Stimulated activated CD8-positive, alpha-beta memory T cell treated with anti-CD3 and anti-CD28 coated beads, Interleukin-15, amount 100 ng/mL, for 48 hours (primary cell): ENCODE measurements around the gene NR3C2.

Experiments used
- DNase-seq, 2 donors: peaks; one replicate each; pipeline ENCODE4 v3.0.0-alpha.2; 2020; ENCODE audit warnings: low read depth in 2 of 2

NR3C2 gene

GRCh38 chr4:148312956-148313490, 129.2 kb downstream of the NR3C2 start:
- DNase-seq: no peak

DNA sequence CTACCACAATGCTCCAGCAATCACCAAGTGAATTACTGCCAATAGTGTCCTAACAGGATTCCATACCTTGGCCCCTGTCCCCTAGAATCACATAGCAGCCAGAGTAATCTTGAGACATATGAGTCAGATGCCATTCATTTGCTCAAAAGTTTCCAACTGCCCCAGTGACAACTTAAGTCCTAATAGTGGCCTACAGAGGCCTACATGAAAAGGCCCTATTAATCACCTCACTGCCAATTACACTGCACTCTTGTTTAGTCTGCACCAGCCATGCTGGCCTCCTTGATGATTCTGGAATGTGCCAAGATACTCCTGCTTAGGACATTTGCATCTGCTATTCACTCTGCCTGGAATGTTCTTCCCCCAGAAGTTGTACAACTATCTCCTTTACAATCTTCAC, 130.7 kb downstream of the NR3C2 start:
- DNase-seq: no peak

DNA sequence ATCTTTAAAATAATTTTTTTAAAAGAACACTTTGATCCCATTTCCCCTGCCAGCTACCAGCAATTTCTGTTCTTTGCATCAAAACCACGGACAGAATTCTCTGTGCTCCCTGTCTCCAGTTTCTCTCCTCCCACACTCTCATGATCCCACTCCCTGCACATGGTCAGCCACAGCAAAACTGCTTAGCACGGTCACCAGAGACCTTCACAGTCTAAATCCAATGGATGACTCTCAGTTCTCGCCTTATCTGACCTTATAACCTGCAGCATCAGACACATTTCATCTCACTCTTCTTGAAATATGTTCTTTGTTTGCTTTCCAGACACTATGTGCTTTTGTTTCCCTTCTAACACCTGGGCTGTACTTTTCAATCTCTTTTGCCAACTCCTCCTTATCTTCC, 131.5 kb downstream of the NR3C2 start:
- DNase-seq: no peak

DNA sequence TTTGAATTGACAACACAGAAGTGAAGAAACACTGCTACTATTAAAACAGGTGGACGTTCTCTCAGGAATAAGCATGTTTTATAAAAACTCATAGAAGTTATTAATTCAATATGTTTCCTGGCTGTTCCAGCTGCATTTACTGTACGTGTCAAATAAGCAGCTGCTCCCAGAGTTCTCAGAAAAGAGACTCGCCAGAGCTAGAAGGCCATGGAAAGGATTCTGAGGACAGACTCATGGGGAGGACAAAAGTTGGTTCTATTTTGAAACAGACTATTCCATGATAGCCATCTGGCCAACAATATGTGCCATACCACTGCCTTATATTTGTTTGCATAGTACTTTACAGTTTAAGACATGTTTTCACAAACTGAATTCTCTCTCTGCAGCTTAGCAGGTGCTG, 136.5 kb downstream of the NR3C2 start:
- DNase-seq: no peak

- DNase-seq: no peak
These were observed 139.8 kb downstream of the NR3C2 start for GRCh38 chr4:148302416-148302815.

GRCh38 chr4:148300877-148301276, 141.3 kb downstream of the NR3C2 start:
- no peak for DNase-seq

DNA sequence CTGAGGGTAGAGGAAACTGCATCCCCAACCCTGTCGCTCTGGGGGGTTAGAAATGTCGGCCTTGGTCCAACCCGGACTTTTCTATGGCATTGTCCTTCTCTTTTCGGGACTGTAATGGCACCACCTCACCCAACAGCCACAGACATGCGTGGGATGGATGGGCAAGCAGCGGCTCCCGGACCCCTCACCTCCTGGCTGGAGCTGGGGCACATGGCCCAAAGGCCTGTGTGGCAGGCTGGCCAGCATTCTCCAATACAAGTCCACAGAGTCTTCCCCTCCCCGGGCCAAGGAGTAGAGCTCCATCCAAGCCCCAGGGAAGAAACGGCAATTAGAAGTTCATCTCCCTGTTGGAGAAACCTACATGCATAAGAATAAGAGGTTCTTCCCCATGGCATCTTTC, 142.9 kb downstream of the NR3C2 start:
- no peak for DNase-seq

DNA sequence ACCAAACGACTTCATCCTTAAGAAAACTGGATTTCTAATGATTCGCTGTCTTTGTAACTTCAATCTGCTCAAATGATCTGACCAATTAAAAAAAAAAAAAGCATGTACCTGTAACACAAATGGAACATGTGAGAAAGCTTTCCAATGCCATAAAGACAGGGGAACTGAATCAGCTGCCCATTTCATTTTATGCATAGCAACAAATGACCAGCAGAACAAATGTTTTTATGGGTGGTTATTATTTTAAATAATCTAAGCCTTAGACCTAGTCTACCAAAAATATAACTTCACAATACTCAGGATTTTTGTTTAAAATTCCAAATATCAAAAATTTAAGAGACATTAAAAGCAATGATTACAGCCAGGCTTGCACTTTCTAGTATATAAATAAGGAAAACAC, 145.7 kb downstream of the NR3C2 start:
- DNase-seq: no peak

GRCh38 chr4:148295642-148296041, 146.6 kb downstream of the NR3C2 start:
- DNase-seq: no peak

DNA sequence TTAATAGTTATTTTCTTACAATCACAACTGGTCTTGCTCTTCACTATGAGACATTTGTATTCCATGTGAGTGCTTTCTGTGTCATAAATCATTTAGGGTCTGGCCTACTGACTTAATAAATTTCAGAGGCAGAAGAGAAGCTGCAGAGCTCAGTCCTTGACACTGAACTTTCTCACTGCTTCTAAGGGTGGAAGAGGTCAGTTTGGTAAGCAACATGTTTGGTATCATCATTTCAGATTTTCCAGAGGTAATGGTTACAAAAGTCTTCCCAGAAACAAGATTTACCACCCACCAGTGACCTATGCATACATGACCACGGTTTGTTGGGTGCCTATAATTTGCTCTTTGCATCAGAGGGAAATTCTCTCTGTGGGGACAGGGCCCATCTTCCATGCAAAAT, 148.6 kb downstream of the NR3C2 start:
- no peak for DNase-seq

GRCh38 chr4:148292686-148293085, 149.5 kb downstream of the NR3C2 start:
- no peak for DNase-seq

- no peak for DNase-seq
These were observed 152.5 kb downstream of the NR3C2 start for GRCh38 chr4:148289740-148290139.

- no peak for DNase-seq
These were observed 153.8 kb downstream of the NR3C2 start for GRCh38 chr4:148288448-148288847.

DNA sequence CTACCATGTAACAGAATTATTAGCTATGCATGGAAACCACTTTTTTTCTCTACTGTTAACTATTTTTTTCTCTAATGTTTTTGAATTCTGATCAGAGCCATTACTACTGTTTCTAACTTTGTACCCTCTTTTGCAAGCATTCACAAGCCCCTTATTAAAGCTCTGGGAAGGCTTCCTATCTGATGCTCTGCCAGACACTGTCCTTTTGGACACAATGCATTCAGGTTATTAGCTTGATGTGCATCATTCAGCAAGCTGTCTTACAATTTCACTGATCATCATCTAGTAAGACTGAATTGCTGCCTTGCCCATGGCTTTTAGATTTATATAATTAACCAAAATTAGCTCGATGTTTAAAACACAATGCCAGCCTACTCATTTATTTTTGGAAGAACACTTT, 155.1 kb downstream of the NR3C2 start:
- no peak for DNase-seq

DNA sequence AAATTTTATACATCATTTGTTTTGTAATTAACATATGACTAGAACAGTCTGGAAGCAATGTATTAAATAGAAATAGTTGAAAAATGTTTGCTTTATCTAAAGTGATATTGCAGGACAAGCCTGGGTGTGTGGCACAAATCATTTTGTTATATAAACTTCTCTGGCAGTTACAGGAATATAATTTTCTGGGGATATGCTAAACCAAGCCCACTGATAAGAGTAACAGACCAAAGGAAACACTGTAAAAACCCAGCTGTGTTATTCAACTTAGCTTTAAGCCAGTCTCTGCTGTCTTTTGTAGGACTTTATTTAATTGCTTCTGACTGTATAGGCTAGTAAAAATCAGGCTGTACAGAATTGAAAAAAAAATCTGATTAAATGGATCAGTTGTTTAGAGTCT, 156.2 kb downstream of the NR3C2 start:
- DNase-seq: no peak

DNA sequence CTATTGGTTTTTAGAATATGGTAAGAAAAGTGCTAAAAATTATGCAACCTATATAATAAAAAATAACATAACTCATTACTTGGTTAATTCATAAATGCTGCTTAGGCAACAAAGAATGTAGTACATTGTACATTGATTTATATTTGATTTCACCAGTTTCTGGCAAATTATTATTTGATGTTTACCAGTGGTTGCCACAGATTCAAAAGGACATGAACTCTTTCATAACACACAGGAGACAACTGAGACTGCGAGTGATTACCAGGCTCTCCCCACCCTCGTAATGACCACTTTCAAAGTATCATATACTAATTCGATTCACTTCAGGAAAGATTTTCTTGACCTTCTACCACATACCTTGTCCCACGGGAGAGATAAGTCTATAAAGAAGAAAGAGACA, 158.5 kb downstream of the NR3C2 start:
- DNase-seq: no peak

- no peak for DNase-seq
These were observed 163.9 kb downstream of the NR3C2 start for GRCh38 chr4:148278310-148278709.

GRCh38 chr4:148275266-148275665, 166.9 kb downstream of the NR3C2 start:
- DNase-seq: no peak

- DNase-seq: no peak
These were observed 168.7 kb downstream of the NR3C2 start for GRCh38 chr4:148273501-148273986.

GRCh38 chr4:148271166-148271565, 171.0 kb downstream of the NR3C2 start:
- DNase-seq: no peak

GRCh38 chr4:148270630-148271029, 171.6 kb downstream of the NR3C2 start:
- DNase-seq: no peak

GRCh38 chr4:148268835-148269234, 173.4 kb downstream of the NR3C2 start:
- no peak for DNase-seq

GRCh38 chr4:148266921-148267320, 175.3 kb downstream of the NR3C2 start:
- no peak for DNase-seq

- no peak for DNase-seq
These were observed 176.0 kb downstream of the NR3C2 start for GRCh38 chr4:148266240-148266639.
